HG02938 (cell line): ENCODE results near the gene SLC47A2.

Experiments
- ATAC-seq: cut with Tn5 transposase; IDR thresholded peaks from one replicate; pipeline ENCODE4 v1.9.1; 2021; ENCODE audit warnings: mild to moderate bottlenecking, moderate library complexity; ENCODE audit not compliant: unreplicated experiment

Gene SLC47A2

GRCh38 chr17:19747829-19748806 lies 31.7 kb upstream of the SLC47A2 start, which contains the start of gene ALDH3A1:
TSS of gene ALDH3A1 (minus strand) at chr17:19748298. CDS start at chr17:19745129, 3,169 bp downstream.
- no peak for ATAC-seq

GRCh38 chr17:19747159-19747719 lies 30.9 kb upstream of the SLC47A2 start:
- no peak for ATAC-seq

GRCh38 chr17:19746517-19746916 lies 30.1 kb upstream of the SLC47A2 start:
- no peak for ATAC-seq

- ATAC-seq: no peak
Observed at GRCh38 chr17:19744922-19745757, 28.8 kb upstream of the SLC47A2 start.

GRCh38 chr17:19744492-19744891 lies 28.1 kb upstream of the SLC47A2 start:
- ATAC-seq: no peak

- ATAC-seq: no peak
Observed at GRCh38 chr17:19743101-19744100, 27.0 kb upstream of the SLC47A2 start.

GRCh38 chr17:19742495-19742894 lies 26.1 kb upstream of the SLC47A2 start:
- ATAC-seq: no peak

GRCh38 chr17:19741832-19742457 lies 25.6 kb upstream of the SLC47A2 start:
- ATAC-seq: no peak

GRCh38 chr17:19740933-19741332 lies 24.5 kb upstream of the SLC47A2 start:
- no peak for ATAC-seq

- no peak for ATAC-seq
Observed at GRCh38 chr17:19739241-19740201, 23.1 kb upstream of the SLC47A2 start.

- no peak for ATAC-seq
Observed at GRCh38 chr17:19738757-19739156, 22.4 kb upstream of the SLC47A2 start.

- ATAC-seq: no peak
Observed at GRCh38 chr17:19738073-19738449, 21.7 kb upstream of the SLC47A2 start.

- ATAC-seq: no peak
Observed at GRCh38 chr17:19737305-19738072, 21.1 kb upstream of the SLC47A2 start.

- no peak for ATAC-seq
Observed at GRCh38 chr17:19736071-19736470, 19.7 kb upstream of the SLC47A2 start.

GRCh38 chr17:19733953-19734526 lies 17.7 kb upstream of the SLC47A2 start:
- no peak for ATAC-seq

GRCh38 chr17:19731626-19732025 lies 15.2 kb upstream of the SLC47A2 start:
- ATAC-seq: no peak

- no peak for ATAC-seq
Observed at GRCh38 chr17:19730843-19731242, 14.5 kb upstream of the SLC47A2 start.
